ENCODE results near the gene ALDH5A1.

DNA sequence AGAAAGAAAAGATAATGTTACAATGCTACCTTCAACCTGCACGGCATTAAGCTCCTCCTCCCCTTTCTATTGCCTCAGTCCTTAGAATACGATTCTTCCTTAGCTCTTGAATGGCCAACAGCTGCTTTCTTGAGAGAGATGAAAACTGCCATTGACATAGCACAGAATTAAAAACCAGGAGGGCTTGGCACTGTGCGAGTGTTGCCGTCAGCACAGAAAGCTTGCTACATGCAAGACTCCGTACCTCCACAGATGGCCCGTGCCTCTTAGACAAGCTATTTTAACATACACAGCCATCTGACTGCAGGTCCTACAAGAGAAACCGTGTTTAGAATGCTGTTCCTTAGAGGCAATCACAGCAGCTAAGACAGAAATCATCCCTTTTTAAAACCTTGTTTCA, 51.7 kb downstream of the ALDH5A1 start:
- TF ChIP-seq GATA3 (IDR thresholded peaks at IDR 0.05; ENCODE audit: low read depth, low read length) (no peak), GATA2 (IDR thresholded peaks at IDR 0.05; ENCODE audit: low read depth, low read length) (no peak)

All from SH-SY5Y (cell line).